ENCODE results near the gene POLR3H.
A peak's percentile ranks its signal among the peaks of the same experiment; 100 is the strongest.

Gene POLR3H

GRCh38 chr22:41532908-41533825 lies 11.1 kb downstream of the POLR3H start:
- peak; percentile 65 to 72 for DNase-seq

GRCh38 chr22:41531715-41532477 lies 12.4 kb downstream of the POLR3H start:
- no peak for DNase-seq

- no peak for DNase-seq
Measured at GRCh38 chr22:41530890-41531714, 13.2 kb downstream of the POLR3H start.

GRCh38 chr22:41528938-41529561 lies 15.2 kb downstream of the POLR3H start:
- DNase-seq, result no peak

- no peak for DNase-seq
Measured at GRCh38 chr22:41528132-41528766, 16.0 kb downstream of the POLR3H start.

- DNase-seq, result peak; percentile 71 to 74
Measured at GRCh38 chr22:41526830-41527799, 17.2 kb downstream of the POLR3H start.

- no peak for DNase-seq
Measured at GRCh38 chr22:41526226-41526829, 17.9 kb downstream of the POLR3H start.

GRCh38 chr22:41525450-41526225 lies 18.6 kb downstream of the POLR3H start:
- no peak for DNase-seq

- peak; percentile 61 to 68 for DNase-seq
Measured at GRCh38 chr22:41524809-41525449, 19.3 kb downstream of the POLR3H start.

GRCh38 chr22:41524251-41524661 lies 20.0 kb downstream of the POLR3H start:
- no peak for DNase-seq

GRCh38 chr22:41523464-41524221 lies 20.6 kb downstream of the POLR3H start:
- no peak for DNase-seq

GRCh38 chr22:41522813-41523212 lies 21.5 kb downstream of the POLR3H start:
- no peak for DNase-seq

- DNase-seq, result no peak
Measured at GRCh38 chr22:41521126-41521525, 23.1 kb downstream of the POLR3H start.

GRCh38 chr22:41518048-41518347 lies 26.3 kb downstream of the POLR3H start:
- DNase-seq, result no peak

- DNase-seq, result peak; percentile 24 to 38
Measured at GRCh38 chr22:41517172-41518047, 26.9 kb downstream of the POLR3H start.

GRCh38 chr22:41516462-41516861 lies 27.8 kb downstream of the POLR3H start:
- DNase-seq, result no peak

GRCh38 chr22:41513391-41513790 lies 30.9 kb downstream of the POLR3H start:
- DNase-seq, result no peak
